GM19452 (cell line): ENCODE measurements around the gene MAP2.

Experiments
- ATAC-seq: cut with Tn5 transposase; IDR thresholded peaks from one replicate; pipeline ENCODE4 v1.9.1; 2021; ENCODE audit not compliant: unreplicated experiment

The MAP2 gene

GRCh38 chr2:209637293-209637692, 213.4 kb downstream of the MAP2 start:
- no peak for ATAC-seq

GRCh38 chr2:209638346-209638745, 214.5 kb downstream of the MAP2 start:
- ATAC-seq: no peak

GRCh38 chr2:209640358-209640757, 216.5 kb downstream of the MAP2 start:
- ATAC-seq: no peak

- no peak for ATAC-seq
These were observed 218.4 kb downstream of the MAP2 start for GRCh38 chr2:209642146-209642820.

GRCh38 chr2:209644842-209645241, 221.0 kb downstream of the MAP2 start:
- no peak for ATAC-seq

GRCh38 chr2:209648714-209649113, 224.9 kb downstream of the MAP2 start:
- no peak for ATAC-seq

- no peak for ATAC-seq
These were observed 229.3 kb downstream of the MAP2 start for GRCh38 chr2:209653134-209653533.

GRCh38 chr2:209661286-209661894, 237.5 kb downstream of the MAP2 start:
- ATAC-seq: no peak

GRCh38 chr2:209662021-209662420, 238.2 kb downstream of the MAP2 start:
- ATAC-seq: no peak

GRCh38 chr2:209663139-209663538, 239.3 kb downstream of the MAP2 start:
- ATAC-seq: no peak

GRCh38 chr2:209663656-209664055, 239.8 kb downstream of the MAP2 start:
- no peak for ATAC-seq

- ATAC-seq: no peak
These were observed 242.4 kb downstream of the MAP2 start for GRCh38 chr2:209666296-209666695.

GRCh38 chr2:209671020-209671680, 247.3 kb downstream of the MAP2 start:
- no peak for ATAC-seq

- no peak for ATAC-seq
These were observed 250.0 kb downstream of the MAP2 start for GRCh38 chr2:209673811-209674210.

- no peak for ATAC-seq
These were observed 256.7 kb downstream of the MAP2 start for GRCh38 chr2:209680596-209680995.

GRCh38 chr2:209681201-209681735, 257.4 kb downstream of the MAP2 start:
- ATAC-seq: no peak

GRCh38 chr2:209682646-209683045, 258.8 kb downstream of the MAP2 start:
- no peak for ATAC-seq

- ATAC-seq: no peak
These were observed 261.5 kb downstream of the MAP2 start for GRCh38 chr2:209685340-209685739.

GRCh38 chr2:209685963-209686362, 262.1 kb downstream of the MAP2 start:
- ATAC-seq: no peak

GRCh38 chr2:209686448-209686847, 262.6 kb downstream of the MAP2 start:
- no peak for ATAC-seq

- no peak for ATAC-seq
These were observed 263.6 kb downstream of the MAP2 start for GRCh38 chr2:209687323-209687969.

- no peak for ATAC-seq
These were observed 264.5 kb downstream of the MAP2 start for GRCh38 chr2:209688385-209688784.
